Pancreas (tissue), 10 donors: ENCODE data around the gene MMAB. TPM values are rescaled to one million over a fixed set of nuclear protein-coding genes. Genes with fewer than 3 reads are reported as not detected.

Experiments used
- ATAC-seq, 4 donors: fragments of 200-7000 bp; cut with Tn5 transposase; one replicate each; pipeline versions ENCODE4 v1.8.0 to v1.9.1; 2020; ENCODE audit warnings: mild to moderate bottlenecking in 4 of 4, moderate library complexity in 4 of 4
- DNase-seq, 6 donors: peaks; one replicate each; pipeline ENCODE4 v3.0.0-alpha.2; 2020
- FAIRE-seq: peaks from 2 replicates; lab custom pipeline; 2012; peaks lifted over from hg19 to GRCh38; lab: Jason Lieb, UNC
- H3K27ac ChIP-seq, 4 donors: fragments of 200-600 bp; sonication (generic); 1 replicate in 3 of 4; 2 replicates in 1 of 4; pipeline versions ENCODE4 v1.5.0 to v1.8.0; 2020
- H3K27me3 ChIP-seq, 4 donors: fragments of 200-600 bp; one replicate each; pipeline ENCODE4 v1.8.0; 2021
- H3K36me3 ChIP-seq, 3 donors: fragments of 200-600 bp; sonication (generic) in 1 of 3; one replicate each; pipeline versions ENCODE4 v1.5.0 to v1.8.0; 2020 to 2021
- H3K4me1 ChIP-seq, 3 donors: fragments of 200-600 bp; one replicate each; pipeline ENCODE4 v1.8.0; 2021
- H3K4me3 ChIP-seq, 4 donors: fragments of 200-600 bp; sonication (generic) in 2 of 4; one replicate each; pipeline versions ENCODE4 v1.5.0 to v1.8.0; 2020 to 2021
- H3K9me3 ChIP-seq, 4 donors: fragments of 200-600 bp; one replicate each; pipeline ENCODE4 v1.8.0; 2021
- WGBS, 2 donors: extraction: QIAGEN DNeasy Blood & Tissue Kit; methylation state at CpG; one replicate each; pipeline ENCODE4 v1.1.7; 2013; 5-methylcytosine and 5-hydroxymethylcytosine counted together
- intact Hi-C, 3 donors: fragments of 100-400 bp; cut with DNase I; formaldehyde crosslinking; loops; one replicate each; pipeline versions ENCODE4 v1.11.1 to v1.14.2; 2022
- polyA plus RNA-seq, 2 donors: library from polyadenylated mRNA; stranded (reverse); fragments of 200-250 nt; gene quantifications; one replicate each; pipeline ENCODE4 v1.2.3, GENCODE V29; 2013
- total RNA-seq, 6 donors: library from RNA; stranded (reverse); fragmentation: NEBNext Ultra II Directional in 4 of 6; extraction: Animal tissue kit (Norgen Biotek cat#: 25700) in 4 of 6; gene quantifications; one replicate each; pipeline versions ENCODE4 v1.2.1 to v1.2.4, GENCODE V29; 2021 to 2023
- TF ChIP-seq, protein P1 (sequence below), 4 donors: fragments of 200-600 bp; sonication (generic) in 3 of 4; IDR thresholded peaks; one replicate each; pipeline versions ENCODE4 v1.5.0 to v1.8.0; 2021; ENCODE audit warnings: antibody characterized with exemption in 4 of 4
- donor health status: healthy with polysubstance abuse.
- donor health status: DM: no; HTN: no; CAD: no; lungs with moderate emphysema.
- donor health status: DM: no; HTN: no; CAD: no.
- donor health status: control.
- donor health status: control.
- donor health status: Bipolar disorder and iron deficiency.
- donor health status: DM: yes; HTN: yes; CAD: no.
- donor health status: DM: no; HTN: no; CAD: no.
- donor health status: DM: no; HTN: no; CAD: no.
- donor health status: DM: yes; HTN: yes; CAD: no.

Gene MMAB
- total and polyA plus RNA-seq, 8 donors: 15.6 to 40.6 (median 21.0) TPM

GRCh38 chr12:109527489-109528123 is 45.7 kb downstream of the MMAB start:
- Histone ChIP-seq H3K27me3 (no peaks in the 10 kb centered on the region), H3K4me3 (no peak overlapping the region), H3K9me3 (no peaks in the 10 kb centered on the region), H3K27ac (no peak overlapping the region), H3K36me3 (peaks cover 0 to 44% (median under 1%) of the 10 kb centered on the region in 3 donors), H3K4me1 (no peaks in the 10 kb centered on the region)
- ATAC-seq (no peak), DNase-seq (no peak), FAIRE-seq (no peak)
- intact Hi-C loops: no loop called here
- 86% methylated on average over 8 of the region's 8 CpGs for WGBS, 2 donors
- TF ChIP-seq, protein P1, sequence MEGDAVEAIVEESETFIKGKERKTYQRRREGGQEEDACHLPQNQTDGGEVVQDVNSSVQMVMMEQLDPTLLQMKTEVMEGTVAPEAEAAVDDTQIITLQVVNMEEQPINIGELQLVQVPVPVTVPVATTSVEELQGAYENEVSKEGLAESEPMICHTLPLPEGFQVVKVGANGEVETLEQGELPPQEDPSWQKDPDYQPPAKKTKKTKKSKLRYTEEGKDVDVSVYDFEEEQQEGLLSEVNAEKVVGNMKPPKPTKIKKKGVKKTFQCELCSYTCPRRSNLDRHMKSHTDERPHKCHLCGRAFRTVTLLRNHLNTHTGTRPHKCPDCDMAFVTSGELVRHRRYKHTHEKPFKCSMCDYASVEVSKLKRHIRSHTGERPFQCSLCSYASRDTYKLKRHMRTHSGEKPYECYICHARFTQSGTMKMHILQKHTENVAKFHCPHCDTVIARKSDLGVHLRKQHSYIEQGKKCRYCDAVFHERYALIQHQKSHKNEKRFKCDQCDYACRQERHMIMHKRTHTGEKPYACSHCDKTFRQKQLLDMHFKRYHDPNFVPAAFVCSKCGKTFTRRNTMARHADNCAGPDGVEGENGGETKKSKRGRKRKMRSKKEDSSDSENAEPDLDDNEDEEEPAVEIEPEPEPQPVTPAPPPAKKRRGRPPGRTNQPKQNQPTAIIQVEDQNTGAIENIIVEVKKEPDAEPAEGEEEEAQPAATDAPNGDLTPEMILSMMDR (IDR thresholded peaks at IDR 0.05): no peak

DNA sequence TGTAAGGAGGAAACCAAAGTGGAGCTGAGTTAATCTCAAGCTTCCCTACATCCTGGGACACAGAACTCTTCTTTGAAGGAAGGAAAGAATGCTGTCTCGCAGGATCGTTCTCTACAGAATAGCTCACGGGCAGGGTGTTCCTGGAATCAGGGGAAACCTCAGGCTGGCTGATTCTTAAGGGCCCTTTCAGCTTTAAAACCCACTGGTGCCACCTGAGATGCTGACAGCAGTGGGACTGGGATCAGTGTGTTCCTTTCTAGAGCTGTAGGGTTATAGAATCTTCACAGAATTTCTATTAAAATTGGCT is 48.1 kb downstream of the MMAB start:
- TF ChIP-seq, protein P1 (IDR thresholded peaks at IDR 0.05): no peak
- FAIRE-seq: no peak
- 92 to 94% methylated on average over 3 of the region's 3 CpGs for WGBS, 2 donors
- Histone ChIP-seq H3K36me3 (peaks cover 0 to 47% (median 12%) of the 10 kb centered on the region in 3 donors), H3K4me3 (no peak overlapping the region), H3K4me1 (no peaks in the 10 kb centered on the region), H3K27me3 (no peaks in the 10 kb centered on the region), H3K27ac (no peak overlapping the region), H3K9me3 (no peaks in the 10 kb centered on the region)
- intact Hi-C loops: no loop called here
- DNase-seq: no peak
- ATAC-seq: no peak

DNA sequence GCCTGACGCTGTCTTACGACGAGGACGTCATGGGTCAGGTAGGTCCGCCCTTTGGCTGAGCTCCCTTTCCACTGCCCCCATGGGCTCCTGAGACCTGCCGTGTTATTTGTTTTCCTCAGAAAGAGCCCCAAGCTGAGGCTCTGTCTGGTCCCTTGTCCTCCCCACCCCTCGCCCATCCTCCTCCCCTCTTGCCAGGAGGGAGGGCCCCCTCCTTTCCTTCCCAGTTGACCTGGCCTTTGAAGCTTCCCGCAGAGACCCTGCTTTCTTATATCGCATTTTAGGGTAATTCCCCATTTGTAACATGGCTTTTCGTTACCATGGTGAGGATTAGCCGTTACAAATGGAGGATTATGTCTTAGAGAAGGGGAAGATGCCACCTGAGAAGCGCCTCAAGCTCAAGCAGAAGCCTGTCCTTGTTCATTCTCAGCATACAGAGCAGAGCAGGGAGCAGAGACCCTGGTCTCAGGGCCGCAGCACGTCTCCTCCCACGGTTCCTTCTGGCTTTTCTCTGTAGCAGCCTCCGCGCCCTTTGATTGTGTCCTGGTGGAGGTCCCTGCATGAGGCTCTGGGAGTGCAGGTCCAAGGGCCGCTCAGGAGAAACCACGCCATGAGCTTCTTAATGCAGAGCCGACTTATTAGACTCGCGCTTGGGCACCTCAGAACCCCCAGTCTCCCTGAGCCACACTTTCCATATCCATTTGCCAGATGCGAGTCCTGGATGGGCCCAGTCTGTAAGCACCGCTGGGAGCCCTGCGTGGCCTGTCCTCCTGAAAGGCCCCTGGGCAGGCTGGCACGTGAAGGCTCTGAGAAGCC is 48.6 kb downstream of the MMAB start:
- Histone ChIP-seq H3K4me3 (no peak overlapping the region), H3K4me1 (no peaks in the 10 kb centered on the region), H3K9me3 (no peaks in the 10 kb centered on the region), H3K27ac (no peak overlapping the region), H3K27me3 (no peaks in the 10 kb centered on the region), H3K36me3 (peaks cover 0 to 45% (median 12%) of the 10 kb centered on the region in 3 donors)
- 93 to 94% methylated on average over 26 of the region's 26 CpGs for WGBS, 2 donors
- no peak for FAIRE-seq
- TF ChIP-seq, protein P1 (IDR thresholded peaks at IDR 0.05): no peak
- no peak for ATAC-seq
- DNase-seq: no peak
- intact Hi-C loops: no loop called here

DNA sequence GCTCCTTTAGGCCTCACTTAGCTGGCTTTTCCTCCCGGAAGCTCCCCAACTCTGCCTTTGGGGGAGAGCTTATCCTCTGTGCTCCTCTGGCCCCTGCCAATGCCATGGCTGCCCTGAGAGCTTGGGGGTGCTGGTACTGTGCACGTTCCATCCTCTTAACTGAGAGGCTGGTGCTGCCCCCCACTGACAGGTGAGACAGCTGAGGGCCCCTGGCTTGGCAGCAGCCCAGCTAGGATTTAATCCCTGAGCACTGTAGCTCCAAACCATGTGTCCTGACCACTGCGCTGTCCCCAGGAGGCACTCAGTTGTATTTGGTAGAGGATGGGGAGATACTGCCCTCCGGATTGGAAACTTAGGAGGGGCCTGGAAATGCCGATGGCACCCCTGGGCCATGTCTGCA is 49.8 kb downstream of the MMAB start:
- intact Hi-C loops: no loop called here
- ATAC-seq: no peak
- WGBS, 2 donors: 93 to 96% methylated on average over 5 of the region's 5 CpGs
- no peak for FAIRE-seq
- Histone ChIP-seq H3K27ac (no peak overlapping the region), H3K36me3 (peaks cover 0 to 45% (median 12%) of the 10 kb centered on the region in 3 donors), H3K9me3 (no peaks in the 10 kb centered on the region), H3K27me3 (no peaks in the 10 kb centered on the region), H3K4me3 (no peak overlapping the region), H3K4me1 (no peaks in the 10 kb centered on the region)
- DNase-seq: no peak
- TF ChIP-seq, protein P1 (IDR thresholded peaks at IDR 0.05): no peak

GRCh38 chr12:109523071-109523470 is 50.2 kb downstream of the MMAB start:
- H3K27ac ChIP-seq: no peak overlapping the region
- no peaks in the 10 kb centered on the region for H3K4me1 ChIP-seq
- peaks cover 0 to 44% (median 12%) of the 10 kb centered on the region in 3 donors for H3K36me3 ChIP-seq
- 85% methylated on average over 10 of the region's 10 CpGs for WGBS, 2 donors
- H3K9me3 ChIP-seq: no peaks in the 10 kb centered on the region
- ATAC-seq (peak in 1 of 4 donors; percentile 55), FAIRE-seq (no peak), DNase-seq (no peak)
- no peaks in the 10 kb centered on the region for H3K27me3 ChIP-seq
- H3K4me3 ChIP-seq: no peak overlapping the region
- TF ChIP-seq, protein P1 (IDR thresholded peaks at IDR 0.05): no peak
- intact Hi-C loops: no loop called here
